Aorta (tissue), 5 donors: ENCODE results near the gene TNFSF8. TPM values are rescaled to one million over a fixed set of nuclear protein-coding genes. Genes with fewer than 3 reads are reported as not detected.

Experiments
- ATAC-seq: fragments of 200-7000 bp; cut with Tn5 transposase; one replicate; pipeline ENCODE4 v1.9.1; 2022; ENCODE audit warnings: moderate library complexity; ENCODE audit not compliant: low FRiP score
- DNase-seq, 2 donors: peaks; one replicate each; pipeline ENCODE4 v3.0.0-alpha.2; 2020
- H3K27ac ChIP-seq, 2 donors: one replicate each; pipeline ENCODE4 v1.5.1; 2013; ENCODE audit warnings: low read length in 2 of 2, mild to moderate bottlenecking in 2 of 2, moderate library complexity in 2 of 2, control low read depth in 1 of 2, inconsistent platforms in 1 of 2, low read depth in 1 of 2
- H3K27me3 ChIP-seq, 2 donors: one replicate each; pipeline ENCODE4 v1.6.1; 2013; ENCODE audit warnings: control low read depth in 1 of 2, low read length in 1 of 2, mild to moderate bottlenecking in 1 of 2, moderate library complexity in 1 of 2; ENCODE audit not compliant: insufficient read depth in 2 of 2, control insufficient read depth in 1 of 2
- H3K36me3 ChIP-seq, 2 donors: one replicate each; pipeline ENCODE4 v1.6.1; 2013; ENCODE audit warnings: control low read depth in 1 of 2, low read length in 1 of 2, mild to moderate bottlenecking in 1 of 2; ENCODE audit not compliant: insufficient read depth in 2 of 2, control insufficient read depth in 1 of 2
- H3K4me1 ChIP-seq, 2 donors: one replicate each; pipeline ENCODE4 v1.6.1; 2013; ENCODE audit warnings: low read length in 2 of 2, control low read depth in 1 of 2, mild to moderate bottlenecking in 1 of 2, moderate library complexity in 1 of 2; ENCODE audit not compliant: insufficient read depth in 2 of 2, control insufficient read depth in 1 of 2
- H3K4me3 ChIP-seq, 2 donors: one replicate each; pipeline ENCODE4 v1.5.1; 2013; ENCODE audit warnings: low read length in 2 of 2, control low read depth in 1 of 2, mild to moderate bottlenecking in 1 of 2
- H3K9me3 ChIP-seq: one replicate; pipeline ENCODE4 v1.6.1; 2013; ENCODE audit warnings: mild to moderate bottlenecking, low read length; ENCODE audit not compliant: control insufficient read depth
- WGBS, 2 donors: extraction: QIAGEN DNeasy Blood & Tissue Kit; methylation state at CpG; one replicate each; pipeline ENCODE4 v1.1.7; 2013; 5-methylcytosine and 5-hydroxymethylcytosine counted together
- intact Hi-C, 2 donors: fragments of 100-400 bp; cut with DNase I; formaldehyde crosslinking; loops; one replicate each; pipeline versions ENCODE4 v1.14.2 to v1.15.0; 2022
- polyA plus RNA-seq, 2 donors: library from polyadenylated mRNA; stranded (reverse); fragments of 200-250 nt; gene quantifications; one replicate each; pipeline ENCODE4 v1.2.3, GENCODE V29; 2013
- total RNA-seq, 2 donors: library from RNA; stranded (reverse); fragmentation: NEBNext Ultra II Directional; extraction: Animal tissue kit (Norgen Biotek cat#: 25700); gene quantifications; one replicate each; pipeline ENCODE4 v1.2.1, GENCODE V29; 2021
- donor health status: healthy with polysubstance abuse.
- donor health status: Bipolar disorder and iron deficiency.
- donor health status: DM: no; HTN: no; CAD: no.
- donor health status: DM: no; HTN: no; CAD: no.
- donor health status: DM: yes; HTN: yes; CAD: no.

The TNFSF8 gene
- total and polyA plus RNA-seq, 4 donors = 0.54 to 5.8 (median 3.0) TPM

- no peak for DNase-seq
Measured at GRCh38 chr9:114908104-114908622, 22.2 kb downstream of the TNFSF8 start.

GRCh38 chr9:114906922-114907571 is 23.3 kb downstream of the TNFSF8 start:
- H3K27me3 ChIP-seq = no peaks in the 10 kb centered on the region
- no peaks in the 10 kb centered on the region for H3K36me3 ChIP-seq
- no peaks in the 10 kb centered on the region for H3K9me3 ChIP-seq
- no peak for DNase-seq
- H3K4me1 ChIP-seq = no peaks in the 10 kb centered on the region
- H3K27ac ChIP-seq = no peak overlapping the region
- WGBS, 2 donors = 56 to 62% methylated on average over 7 of the region's 7 CpGs
- ATAC-seq = peak; percentile 60
- intact Hi-C loops = loop anchor here in 1 of 2 donors (10.0 kb wide), 1 partner anchor 222 kb away; the partner anchor contains the start of gene TEX48
- H3K4me3 ChIP-seq = no peak overlapping the region

More at GRCh38 chr9:114908104-114908622, 22.2 kb downstream of the TNFSF8 start:
- Histone ChIP-seq H3K27ac (no peak overlapping the region), H3K4me1 (no peaks in the 10 kb centered on the region), H3K9me3 (no peaks in the 10 kb centered on the region), H3K4me3 (no peak overlapping the region), H3K27me3 (no peaks in the 10 kb centered on the region), H3K36me3 (no peaks in the 10 kb centered on the region)
- ATAC-seq = no peak
- WGBS, 2 donors = 77 to 82% methylated on average over 3 of the region's 3 CpGs
- intact Hi-C loops = loop anchor here in 1 of 2 donors (10.0 kb wide), 1 partner anchor 223 kb away; the partner anchor contains the start of gene TEX48

- no peak for ATAC-seq
- Histone ChIP-seq H3K27ac (no peak overlapping the region), H3K27me3 (no peaks in the 10 kb centered on the region), H3K9me3 (no peaks in the 10 kb centered on the region), H3K4me3 (no peak overlapping the region), H3K4me1 (no peaks in the 10 kb centered on the region), H3K36me3 (no peaks in the 10 kb centered on the region)
- DNase-seq = no peak
- intact Hi-C loops = loop anchor here in 1 of 2 donors (10.0 kb wide), 1 partner anchor 221 kb away; the partner anchor contains the start of gene TEX48
- WGBS, 2 donors = 80 to 88% methylated on average over 7 of the region's 7 CpGs
Measured at GRCh38 chr9:114905170-114905940, 25.0 kb downstream of the TNFSF8 start.

- H3K9me3 ChIP-seq = no peaks in the 10 kb centered on the region
- no peaks in the 10 kb centered on the region for H3K4me1 ChIP-seq
- H3K36me3 ChIP-seq = no peaks in the 10 kb centered on the region
- ATAC-seq (no peak), DNase-seq (no peak)
- intact Hi-C loops = loop anchor here in 1 of 2 donors (10.0 kb wide), 1 partner anchor 218 kb away; the partner anchor contains the start of gene TEX48
- 90 to 92% methylated on average over 4 of the region's 4 CpGs for WGBS, 2 donors
- no peaks in the 10 kb centered on the region for H3K27me3 ChIP-seq
- no peak overlapping the region for H3K27ac ChIP-seq
- no peak overlapping the region for H3K4me3 ChIP-seq
Measured at GRCh38 chr9:114902786-114903524, 27.4 kb downstream of the TNFSF8 start.

GRCh38 chr9:114900942-114901802 is 29.2 kb downstream of the TNFSF8 start:
- no peaks in the 10 kb centered on the region for H3K4me1 ChIP-seq
- DNase-seq (no peak), ATAC-seq (no peak)
- H3K36me3 ChIP-seq = no peaks in the 10 kb centered on the region
- no peaks in the 10 kb centered on the region for H3K27me3 ChIP-seq
- no peak overlapping the region for H3K4me3 ChIP-seq
- WGBS, 2 donors = 25 to 33% methylated on average over 1 of the region's 1 CpG
- no peak overlapping the region for H3K27ac ChIP-seq
- no peaks in the 10 kb centered on the region for H3K9me3 ChIP-seq
- intact Hi-C loops = loop anchor here in 1 of 2 donors (10.0 kb wide), 1 partner anchor 216 kb away; the partner anchor contains the start of gene TEX48

GRCh38 chr9:114899995-114900394 is 30.4 kb downstream of the TNFSF8 start:
- DNase-seq (no peak), ATAC-seq (no peak)
- Histone ChIP-seq H3K4me1 (peaks cover 0 to 2% of the 10 kb centered on the region in 2 donors), H3K27ac (no peak overlapping the region), H3K9me3 (no peaks in the 10 kb centered on the region), H3K4me3 (no peak overlapping the region), H3K36me3 (no peaks in the 10 kb centered on the region), H3K27me3 (no peaks in the 10 kb centered on the region)
- intact Hi-C loops = loop anchor here in 1 of 2 donors (10.0 kb wide), 1 partner anchor 215 kb away; the partner anchor contains the start of gene TEX48

GRCh38 chr9:114899461-114899860 is 30.9 kb downstream of the TNFSF8 start:
- no peaks in the 10 kb centered on the region for H3K27me3 ChIP-seq
- peaks cover 0 to 2% of the 10 kb centered on the region in 2 donors for H3K4me1 ChIP-seq
- H3K27ac ChIP-seq = no peak overlapping the region
- intact Hi-C loops = no loop called here
- no peaks in the 10 kb centered on the region for H3K36me3 ChIP-seq
- DNase-seq = no peak
- H3K4me3 ChIP-seq = no peak overlapping the region
- no peaks in the 10 kb centered on the region for H3K9me3 ChIP-seq
- ATAC-seq = no peak
- WGBS, 2 donors = 78 to 88% methylated on average over 2 of the region's 2 CpGs
